HG02885 (cell line): ENCODE data around the gene GNG4.

ENCODE experiments used
- ATAC-seq: cut with Tn5 transposase; IDR thresholded peaks from one replicate; pipeline ENCODE4 v1.9.1; 2021; ENCODE audit warnings: mild to moderate bottlenecking; ENCODE audit not compliant: unreplicated experiment, poor library complexity

The GNG4 gene

DNA sequence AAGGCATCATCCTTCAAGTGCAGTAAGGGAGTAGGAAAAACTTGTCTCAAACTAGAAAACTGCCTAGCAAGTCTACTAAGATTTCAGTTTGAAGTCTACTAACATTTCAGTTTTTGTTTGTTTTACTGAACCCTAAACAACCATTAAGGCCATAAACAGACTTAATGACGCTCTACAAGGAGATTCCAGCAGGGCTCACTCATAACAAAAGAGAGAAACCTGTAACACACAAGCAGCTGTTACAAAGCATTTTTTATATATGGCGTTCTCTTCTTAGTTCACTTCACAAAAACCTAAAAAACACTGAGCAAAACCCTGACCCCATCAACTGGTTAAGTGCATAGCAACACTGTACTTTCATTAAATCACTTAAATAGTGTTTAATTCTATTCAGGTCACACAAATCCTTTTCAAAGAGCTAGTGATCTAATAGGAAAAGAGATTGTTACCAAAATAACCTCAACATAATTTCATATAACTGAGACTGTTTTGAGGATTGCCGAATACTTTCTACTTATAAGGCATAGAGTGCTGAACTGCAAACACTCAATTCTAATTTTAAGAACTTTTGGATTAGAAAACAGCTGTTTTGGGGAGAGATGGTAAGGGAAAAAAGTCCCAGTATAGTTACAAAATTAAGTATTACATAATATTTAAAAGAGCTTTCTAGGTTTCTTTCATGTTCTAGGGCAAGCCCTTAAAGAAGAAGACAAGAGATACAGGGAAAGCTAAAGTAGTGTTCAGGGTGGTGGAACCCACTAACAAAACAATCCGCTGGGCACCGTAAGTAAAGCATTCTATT is 146.8 kb downstream of the GNG4 start:
- no peak for ATAC-seq

DNA sequence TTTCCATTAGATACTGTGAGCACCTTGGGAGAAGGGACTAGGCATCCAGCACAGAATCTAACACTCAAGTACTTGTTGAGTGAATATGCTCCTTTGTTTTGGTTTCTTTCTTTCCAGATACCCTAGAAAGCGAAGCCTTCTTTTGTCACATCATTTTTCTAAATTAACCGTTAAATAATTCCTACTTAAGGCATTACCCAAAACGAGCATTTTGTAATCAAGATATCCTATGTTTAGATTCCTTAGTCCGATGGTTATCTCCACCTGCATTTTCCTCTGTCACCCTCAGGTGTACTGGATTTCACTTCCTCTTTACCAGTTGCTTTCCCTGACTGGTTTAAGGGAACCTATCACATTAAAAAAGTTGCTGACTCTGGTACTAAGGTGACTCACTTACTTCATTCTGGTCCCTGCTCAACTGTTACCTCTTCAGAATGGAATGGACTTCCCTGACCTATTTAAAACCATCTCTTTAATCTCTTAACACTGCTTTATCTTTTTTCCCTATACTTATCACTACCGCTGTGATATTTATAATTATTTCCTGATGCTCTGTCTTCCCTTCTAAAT is 148.5 kb downstream of the GNG4 start:
- ATAC-seq, result no peak
